ENCODE measurements around the gene BORCS5.

The BORCS5 gene

GRCh38 chr12:12507121-12507520, 150.2 kb downstream of the BORCS5 start:
- no peak overlapping the region for H3K4me2 ChIP-seq (ENCODE audit: low read depth, low read length, poor library complexity, severe bottlenecking)
- no peak for TF ChIP-seq EZH2phosphoT487 (IDR thresholded peaks at IDR 0.05; ENCODE audit: borderline replicate concordance)
- TF ChIP-seq, protein P1, sequence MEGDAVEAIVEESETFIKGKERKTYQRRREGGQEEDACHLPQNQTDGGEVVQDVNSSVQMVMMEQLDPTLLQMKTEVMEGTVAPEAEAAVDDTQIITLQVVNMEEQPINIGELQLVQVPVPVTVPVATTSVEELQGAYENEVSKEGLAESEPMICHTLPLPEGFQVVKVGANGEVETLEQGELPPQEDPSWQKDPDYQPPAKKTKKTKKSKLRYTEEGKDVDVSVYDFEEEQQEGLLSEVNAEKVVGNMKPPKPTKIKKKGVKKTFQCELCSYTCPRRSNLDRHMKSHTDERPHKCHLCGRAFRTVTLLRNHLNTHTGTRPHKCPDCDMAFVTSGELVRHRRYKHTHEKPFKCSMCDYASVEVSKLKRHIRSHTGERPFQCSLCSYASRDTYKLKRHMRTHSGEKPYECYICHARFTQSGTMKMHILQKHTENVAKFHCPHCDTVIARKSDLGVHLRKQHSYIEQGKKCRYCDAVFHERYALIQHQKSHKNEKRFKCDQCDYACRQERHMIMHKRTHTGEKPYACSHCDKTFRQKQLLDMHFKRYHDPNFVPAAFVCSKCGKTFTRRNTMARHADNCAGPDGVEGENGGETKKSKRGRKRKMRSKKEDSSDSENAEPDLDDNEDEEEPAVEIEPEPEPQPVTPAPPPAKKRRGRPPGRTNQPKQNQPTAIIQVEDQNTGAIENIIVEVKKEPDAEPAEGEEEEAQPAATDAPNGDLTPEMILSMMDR (conservative IDR thresholded peaks at IDR 0.05; ENCODE audit: low read length) = no peak
- no peaks in the 10 kb centered on the region for H3K9me3 ChIP-seq (ENCODE audit: insufficient read depth, low read depth, low read length)
- no peak overlapping the region for H3K4me3 ChIP-seq (ENCODE audit: low read length, poor library complexity, severe bottlenecking)
- H3K27me3 ChIP-seq (ENCODE audit: insufficient read depth, low read length, poor library complexity, severe bottlenecking) = no peaks in the 10 kb centered on the region
- H3K79me2 ChIP-seq (ENCODE audit: insufficient read depth, low read length) = no peaks in the 10 kb centered on the region
- H3K4me1 ChIP-seq (ENCODE audit: insufficient read depth, low read length, poor library complexity, severe bottlenecking) = no peaks in the 10 kb centered on the region
- H3K9me2 ChIP-seq (replicated peaks; ENCODE audit: low read depth, low read length) = no peaks in the 10 kb centered on the region
- no peaks in the 10 kb centered on the region for H4K20me1 ChIP-seq (ENCODE audit: insufficient read depth, low read length, poor library complexity, severe bottlenecking)
- no peak overlapping the region for H3K9ac ChIP-seq (ENCODE audit: low read depth, low read length, poor library complexity, severe bottlenecking)
- no peak overlapping the region for H2AFZ ChIP-seq (ENCODE audit: low read length)
- no peaks in the 10 kb centered on the region for H3K36me3 ChIP-seq (ENCODE audit: insufficient read depth, low read length)
- H3F3A ChIP-seq (ENCODE audit: low read depth) = no peaks in the 10 kb centered on the region

GRCh38 chr12:12508612-12509011, 151.7 kb downstream of the BORCS5 start:
- Histone ChIP-seq H3K9me2 (replicated peaks; ENCODE audit: low read depth, low read length) (no peaks in the 10 kb centered on the region), H3K4me1 (ENCODE audit: insufficient read depth, low read length, poor library complexity, severe bottlenecking) (no peaks in the 10 kb centered on the region), H2AFZ (ENCODE audit: low read length) (no peak overlapping the region), H3K4me3 (ENCODE audit: low read length, poor library complexity, severe bottlenecking) (no peak overlapping the region), H3K9ac (ENCODE audit: low read depth, low read length, poor library complexity, severe bottlenecking) (no peak overlapping the region), H3K36me3 (ENCODE audit: insufficient read depth, low read length) (no peaks in the 10 kb centered on the region), H3K4me2 (ENCODE audit: low read depth, low read length, poor library complexity, severe bottlenecking) (no peak overlapping the region), H3K27me3 (ENCODE audit: insufficient read depth, low read length, poor library complexity, severe bottlenecking) (no peaks in the 10 kb centered on the region), H3F3A (ENCODE audit: low read depth) (no peaks in the 10 kb centered on the region), H4K20me1 (ENCODE audit: insufficient read depth, low read length, poor library complexity, severe bottlenecking) (no peaks in the 10 kb centered on the region), H3K79me2 (ENCODE audit: insufficient read depth, low read length) (no peaks in the 10 kb centered on the region), H3K9me3 (ENCODE audit: insufficient read depth, low read depth, low read length) (no peaks in the 10 kb centered on the region)
- no peak for TF ChIP-seq EZH2phosphoT487 (IDR thresholded peaks at IDR 0.05; ENCODE audit: borderline replicate concordance)
- TF ChIP-seq, protein P1 (conservative IDR thresholded peaks at IDR 0.05; ENCODE audit: low read length) = no peak

DNA sequence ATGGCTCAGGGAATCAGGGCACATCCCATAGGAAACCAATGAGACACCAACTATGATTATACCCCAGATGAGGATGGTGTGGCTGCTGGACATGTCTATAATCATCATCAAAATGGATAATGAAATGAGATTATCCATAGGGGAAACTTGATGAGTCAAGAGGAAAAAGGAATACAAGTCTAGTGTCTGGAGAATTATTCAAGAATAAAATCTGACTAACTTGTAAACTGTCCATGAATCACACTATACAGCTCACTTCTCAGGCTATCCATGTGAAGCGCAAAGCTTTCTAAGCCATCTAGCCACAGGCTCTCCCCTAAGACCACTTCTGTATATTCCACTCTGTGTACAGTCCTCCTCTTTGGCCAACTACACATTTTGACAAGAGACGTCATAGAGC, 153.3 kb downstream of the BORCS5 start:
- Histone ChIP-seq H3K4me1 (ENCODE audit: insufficient read depth, low read length, poor library complexity, severe bottlenecking) (no peaks in the 10 kb centered on the region), H3F3A (ENCODE audit: low read depth) (no peaks in the 10 kb centered on the region), H2AFZ (ENCODE audit: low read length) (no peak overlapping the region), H4K20me1 (ENCODE audit: insufficient read depth, low read length, poor library complexity, severe bottlenecking) (no peaks in the 10 kb centered on the region), H3K9me3 (ENCODE audit: insufficient read depth, low read depth, low read length) (no peaks in the 10 kb centered on the region), H3K4me3 (ENCODE audit: low read length, poor library complexity, severe bottlenecking) (no peak overlapping the region), H3K9me2 (replicated peaks; ENCODE audit: low read depth, low read length) (no peaks in the 10 kb centered on the region), H3K27me3 (ENCODE audit: insufficient read depth, low read length, poor library complexity, severe bottlenecking) (no peaks in the 10 kb centered on the region), H3K4me2 (ENCODE audit: low read depth, low read length, poor library complexity, severe bottlenecking) (no peak overlapping the region), H3K36me3 (ENCODE audit: insufficient read depth, low read length) (no peaks in the 10 kb centered on the region), H3K9ac (ENCODE audit: low read depth, low read length, poor library complexity, severe bottlenecking) (no peak overlapping the region), H3K79me2 (ENCODE audit: insufficient read depth, low read length) (no peaks in the 10 kb centered on the region)
- TF ChIP-seq EZH2phosphoT487 (IDR thresholded peaks at IDR 0.05; ENCODE audit: borderline replicate concordance) = no peak

GRCh38 chr12:12510551-12510950, 153.7 kb downstream of the BORCS5 start:
- Histone ChIP-seq H3F3A (ENCODE audit: low read depth) (no peaks in the 10 kb centered on the region), H2AFZ (ENCODE audit: low read length) (no peak overlapping the region), H3K27me3 (ENCODE audit: insufficient read depth, low read length, poor library complexity, severe bottlenecking) (no peaks in the 10 kb centered on the region), H3K4me1 (ENCODE audit: insufficient read depth, low read length, poor library complexity, severe bottlenecking) (no peaks in the 10 kb centered on the region), H3K9ac (ENCODE audit: low read depth, low read length, poor library complexity, severe bottlenecking) (no peak overlapping the region), H3K9me2 (replicated peaks; ENCODE audit: low read depth, low read length) (no peaks in the 10 kb centered on the region), H3K36me3 (ENCODE audit: insufficient read depth, low read length) (no peaks in the 10 kb centered on the region), H4K20me1 (ENCODE audit: insufficient read depth, low read length, poor library complexity, severe bottlenecking) (no peaks in the 10 kb centered on the region), H3K79me2 (ENCODE audit: insufficient read depth, low read length) (no peaks in the 10 kb centered on the region), H3K4me3 (ENCODE audit: low read length, poor library complexity, severe bottlenecking) (no peak overlapping the region), H3K9me3 (ENCODE audit: insufficient read depth, low read depth, low read length) (no peaks in the 10 kb centered on the region), H3K4me2 (ENCODE audit: low read depth, low read length, poor library complexity, severe bottlenecking) (no peak overlapping the region)
- TF ChIP-seq, protein P1 (conservative IDR thresholded peaks at IDR 0.05; ENCODE audit: low read length) = no peak
- no peak for TF ChIP-seq EZH2phosphoT487 (IDR thresholded peaks at IDR 0.05; ENCODE audit: borderline replicate concordance)

All from Loucy (cell line).